Measurements from ENCODE around the gene LCAT. TPM values are rescaled to one million over a fixed set of nuclear protein-coding genes. Genes with fewer than 3 reads are reported as not detected.

LCAT gene
- total and polyA plus RNA-seq, 9 of the 15 experiments (the other 6 are each of a cell fraction or from before 2014, with no cell fraction given) = 0.46 to 21.0 (median 5.0) TPM

GRCh38 chr16:67943619-67944504 lies at the start of gene LCAT (continued):
- TF ChIP-seq VEZF1 (CRISPR knock-in tag; IDR thresholded peaks at IDR 0.05) (peak; percentile 36; the same call in 1 of the 2 replicates), NCOA2 (IDR thresholded peaks at IDR 0.05; ENCODE audit: partially characterized antibody in 2 of 2) (no peak), ZNF23 (CRISPR knock-in tag; IDR thresholded peaks at IDR 0.05) (no peak), ZBTB11 (CRISPR knock-in tag; IDR thresholded peaks at IDR 0.05) (peak in 1 of 3 experiments; percentile 37; a peak in 1 of 6 replicates), RFX5 (IDR thresholded peaks at IDR 0.05; ENCODE audit: low read depth, low read length) (no peak), POLR2G (IDR thresholded peaks at IDR 0.05; ENCODE audit: low read depth, low read length) (peak; percentile 66)
